GM12801 (cell line): Measurements from ENCODE around the gene GNL2.

Experiments
- TF ChIP-seq, protein P1 (sequence below): IDR thresholded peaks from one replicate; pipeline ENCODE4 v1.5.1; 2011; ENCODE audit warnings: control low read depth; ENCODE audit not compliant: insufficient read length; ENCODE audit errors: extremely low read depth

Gene GNL2

DNA sequence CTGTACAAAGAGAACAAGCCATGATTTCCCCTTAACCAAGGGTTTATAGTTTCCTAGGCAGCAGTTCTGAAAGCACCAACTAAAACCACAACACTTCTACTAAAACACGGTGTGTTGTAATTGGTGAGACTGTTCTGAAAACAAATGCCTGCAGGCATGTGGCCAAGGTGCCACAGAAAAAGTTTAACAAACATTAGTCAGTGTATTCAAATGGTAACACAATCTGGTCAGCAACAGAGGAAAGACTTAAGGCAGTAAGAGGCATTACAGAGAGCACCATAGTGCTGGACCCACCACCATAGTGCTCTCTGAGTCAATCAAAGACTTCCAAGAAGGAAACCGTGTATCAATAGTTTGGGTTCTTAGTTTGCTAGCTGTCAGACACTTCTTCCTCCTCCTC, 58.4 kb downstream of the GNL2 start:
- TF ChIP-seq, protein P1, sequence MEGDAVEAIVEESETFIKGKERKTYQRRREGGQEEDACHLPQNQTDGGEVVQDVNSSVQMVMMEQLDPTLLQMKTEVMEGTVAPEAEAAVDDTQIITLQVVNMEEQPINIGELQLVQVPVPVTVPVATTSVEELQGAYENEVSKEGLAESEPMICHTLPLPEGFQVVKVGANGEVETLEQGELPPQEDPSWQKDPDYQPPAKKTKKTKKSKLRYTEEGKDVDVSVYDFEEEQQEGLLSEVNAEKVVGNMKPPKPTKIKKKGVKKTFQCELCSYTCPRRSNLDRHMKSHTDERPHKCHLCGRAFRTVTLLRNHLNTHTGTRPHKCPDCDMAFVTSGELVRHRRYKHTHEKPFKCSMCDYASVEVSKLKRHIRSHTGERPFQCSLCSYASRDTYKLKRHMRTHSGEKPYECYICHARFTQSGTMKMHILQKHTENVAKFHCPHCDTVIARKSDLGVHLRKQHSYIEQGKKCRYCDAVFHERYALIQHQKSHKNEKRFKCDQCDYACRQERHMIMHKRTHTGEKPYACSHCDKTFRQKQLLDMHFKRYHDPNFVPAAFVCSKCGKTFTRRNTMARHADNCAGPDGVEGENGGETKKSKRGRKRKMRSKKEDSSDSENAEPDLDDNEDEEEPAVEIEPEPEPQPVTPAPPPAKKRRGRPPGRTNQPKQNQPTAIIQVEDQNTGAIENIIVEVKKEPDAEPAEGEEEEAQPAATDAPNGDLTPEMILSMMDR: no peak

DNA sequence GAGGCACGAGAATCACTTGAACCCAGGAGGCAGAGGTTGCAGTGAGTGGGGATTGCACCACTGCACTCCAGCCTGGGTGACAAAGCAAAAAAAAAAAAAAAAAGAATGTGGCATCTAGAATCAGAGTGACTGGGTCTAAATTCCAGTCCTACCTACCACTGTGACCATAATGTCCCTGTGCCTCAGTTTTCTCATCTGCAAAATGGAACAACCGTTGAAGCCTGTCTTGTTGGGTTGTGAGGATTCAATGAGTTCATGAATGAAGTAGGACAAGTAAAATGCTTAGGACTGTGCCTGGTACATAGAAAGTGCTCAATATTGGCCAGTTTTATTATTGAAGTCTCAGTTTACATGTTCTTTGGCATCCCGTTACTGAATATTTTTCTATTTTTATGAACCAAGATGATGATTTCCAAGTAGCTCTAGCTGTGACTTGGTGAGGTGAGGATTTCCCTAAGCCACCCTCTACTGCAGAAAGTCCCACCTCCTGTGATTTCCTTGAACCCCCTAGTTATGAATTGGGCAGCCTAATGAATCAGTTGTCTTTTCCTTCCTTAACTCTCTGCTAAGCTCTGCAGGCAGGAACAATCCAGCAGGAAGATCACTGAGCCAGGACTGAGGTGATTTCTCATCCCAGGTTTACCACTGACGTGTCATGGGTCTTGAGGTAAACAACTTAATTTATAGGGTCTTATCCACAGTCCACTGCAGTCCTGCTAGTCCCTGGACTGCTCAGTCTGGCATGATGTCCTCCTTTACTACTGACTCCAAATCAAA, 62.2 kb downstream of the GNL2 start:
- TF ChIP-seq, protein P1: no peak

DNA sequence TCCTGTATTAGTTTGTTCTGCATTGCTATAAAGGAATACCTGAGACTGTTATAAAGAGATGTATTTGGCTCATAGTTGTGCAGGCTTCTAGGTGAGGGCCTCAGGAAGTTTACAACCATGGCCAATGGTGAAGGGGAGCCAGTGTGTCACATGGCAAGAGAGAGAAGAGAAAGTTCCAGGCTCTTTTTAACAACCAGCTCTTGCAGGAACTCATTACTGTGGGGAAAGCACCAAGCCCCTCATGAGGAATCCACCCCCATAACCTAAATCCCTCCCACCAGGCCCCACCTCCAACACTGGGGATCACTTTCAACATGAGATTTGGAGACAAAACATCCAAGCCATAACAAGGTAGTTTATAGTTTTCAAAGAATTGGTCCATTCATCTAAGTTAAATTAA, 76.1 kb downstream of the GNL2 start:
- TF ChIP-seq, protein P1: no peak

DNA sequence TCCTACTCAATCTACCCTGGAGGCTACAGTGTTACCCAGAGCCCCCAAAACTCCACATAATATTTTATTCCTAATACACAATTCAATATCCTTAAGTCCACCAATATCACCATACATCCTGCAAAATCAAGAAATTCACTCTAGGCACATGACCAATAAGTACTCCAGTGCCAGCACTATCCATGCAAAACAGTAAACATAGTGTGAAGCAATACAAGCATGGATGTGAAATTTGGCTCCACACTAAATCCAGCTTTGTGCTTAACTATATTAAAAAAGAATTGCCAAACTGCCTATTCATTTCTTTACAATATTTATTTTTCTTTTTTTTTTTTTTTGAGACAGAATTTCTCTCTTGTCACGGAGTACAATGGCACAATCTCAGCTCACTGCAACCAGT, 78.2 kb downstream of the GNL2 start:
- TF ChIP-seq, protein P1: no peak
